ENCODE data around the gene IGFBP2. TPM values are rescaled to one million over a fixed set of nuclear protein-coding genes. Genes with fewer than 3 reads are reported as not detected.

IGFBP2 gene
- polyA plus RNA-seq, 1 of the 3 experiments (the other 2 are of a cell fraction) = 695 TPM

GRCh38 chr2:216650626-216651257 lies 17.5 kb downstream of the IGFBP2 start:
- H4K20me1 ChIP-seq (ENCODE audit: insufficient read depth) = peaks cover 11% of the 10 kb centered on the region
- peak overlapping the region; percentile 31 to 58; a peak in 3 of 4 replicates for H3K27ac ChIP-seq (ENCODE audit: low read depth in 2 of 2, low read length in 1 of 2)
- H3K4me2 ChIP-seq = peak overlapping the region; percentile 25; the same call in 1 of the 2 replicates
- no peak for TF ChIP-seq RCOR1 (IDR thresholded peaks at IDR 0.05; ENCODE audit: low read length)
- CTCF ChIA-PET = interaction anchor here (0.8 to 24.7 kb wide), 7 partner anchors 11 to 1062 kb away, joined by 3 to 614 read pairs (median 5); partner anchors contain the start of gene IGFBP2
- peaks cover 5% of the 10 kb centered on the region for H3F3A ChIP-seq (replicated peaks; ENCODE audit: insufficient read depth)
- WGBS (ENCODE audit: low lambda C conversion rate) = 96% methylated on average over 3 of the region's 3 CpGs
- H2AFZ ChIP-seq (ENCODE audit: low read depth) = no peak overlapping the region
- H3K36me3 ChIP-seq (replicated peaks in 1 of 2; ENCODE audit: control insufficient read depth in 1 of 2, insufficient read depth in 2 of 2, low read length in 1 of 2) = peaks cover 0 to 9% of the 10 kb centered on the region in 2 experiments
- no peaks in the 10 kb centered on the region for H3K27me3 ChIP-seq (ENCODE audit: insufficient read depth)
- peaks cover 72% of the 10 kb centered on the region for H3K79me2 ChIP-seq (ENCODE audit: insufficient read depth)
- no peaks in the 10 kb centered on the region for H3K9me3 ChIP-seq
- no peak overlapping the region for H3K9ac ChIP-seq
- DNase-seq = no peak
- no peaks in the 10 kb centered on the region for H3K9me2 ChIP-seq
- H3K4me3 ChIP-seq (ENCODE audit: low read depth in 2 of 2, low read length in 1 of 2) = no peak overlapping the region
- POLR2A ChIA-PET = no interaction called here
- peaks cover 5 to 44% of the 10 kb centered on the region in 2 experiments for H3K4me1 ChIP-seq (ENCODE audit: control insufficient read depth in 1 of 2, insufficient read depth in 2 of 2, low read depth in 1 of 2, low read length in 1 of 2)

- ChIA-PET CTCF (interaction anchor here (1.0 to 24.7 kb wide), 7 partner anchors 10 to 1237 kb away, joined by 3 to 614 read pairs (median 5); partner anchors contain the start of gene IGFBP2), POLR2A (no interaction called here)
- 93% methylated on average over 6 of the region's 6 CpGs for WGBS (ENCODE audit: low lambda C conversion rate)
- H3K36me3 ChIP-seq (replicated peaks in 1 of 2; ENCODE audit: control insufficient read depth in 1 of 2, insufficient read depth in 2 of 2, low read length in 1 of 2) = peaks cover 0 to 13% of the 10 kb centered on the region in 2 experiments
- H2AFZ ChIP-seq (ENCODE audit: low read depth) = no peak overlapping the region
- H3K27ac ChIP-seq (ENCODE audit: low read depth in 2 of 2, low read length in 1 of 2) = peak overlapping the region; percentile 31 to 58; a peak in 3 of 4 replicates
- H3K4me2 ChIP-seq = peak overlapping the region; percentile 25; the same call in 1 of the 2 replicates
- 0 out of 2 replicates have a peak, but pooled peaks have one; percentile 42 for TF ChIP-seq FOSL2 (IDR thresholded peaks at IDR 0.05; ENCODE audit: borderline replicate concordance, low read depth)
- TF ChIP-seq GABPA (IDR thresholded peaks at IDR 0.05; ENCODE audit: low read depth) = no peak
- TF ChIP-seq CTCF (IDR thresholded peaks at IDR 0.05) = no peak
- no peak for TF ChIP-seq MEF2A (IDR thresholded peaks at IDR 0.05; ENCODE audit: borderline replicate concordance, low read depth)
- TF ChIP-seq SMC3 (IDR thresholded peaks at IDR 0.05; ENCODE audit: low read depth, low read length) = no peak
- no peak for TF ChIP-seq TEAD4 (IDR thresholded peaks at IDR 0.05; ENCODE audit: borderline replicate concordance, insufficient read depth)
- no peak for TF ChIP-seq RAD21 (IDR thresholded peaks at IDR 0.05; ENCODE audit: low read length)
- 0 out of 2 replicates have a peak, but pooled peaks have one; percentile 20 for TF ChIP-seq TCF12 (IDR thresholded peaks at IDR 0.05)
- TF ChIP-seq JUND (IDR thresholded peaks at IDR 0.05) = peak; percentile 49; the same call in 1 of the 2 replicates
- no peak for TF ChIP-seq RXRA (IDR thresholded peaks at IDR 0.05; ENCODE audit: borderline replicate concordance, low read depth)
- no peak for TF ChIP-seq SIN3A (IDR thresholded peaks at IDR 0.05; ENCODE audit: borderline replicate concordance, low read depth, low read length)
- no peak for TF ChIP-seq RCOR1 (IDR thresholded peaks at IDR 0.05; ENCODE audit: low read length)
- no peak for TF ChIP-seq NFIC (IDR thresholded peaks at IDR 0.05; ENCODE audit: borderline replicate concordance)
- no peak for TF ChIP-seq EP300 (IDR thresholded peaks at IDR 0.05; ENCODE audit: borderline replicate concordance in 1 of 2, low read depth in 1 of 2, low read length in 1 of 2)
- peak; percentile 22; the same call in 1 of the 2 replicates for TF ChIP-seq PBX3 (IDR thresholded peaks at IDR 0.05)
- DNase-seq = no peak
- H3K4me1 ChIP-seq (ENCODE audit: control insufficient read depth in 1 of 2, insufficient read depth in 2 of 2, low read depth in 1 of 2, low read length in 1 of 2) = peaks cover 9 to 44% of the 10 kb centered on the region in 2 experiments
- peaks cover 5% of the 10 kb centered on the region for H3F3A ChIP-seq (replicated peaks; ENCODE audit: insufficient read depth)
- no peaks in the 10 kb centered on the region for H3K9me2 ChIP-seq
- H3K4me3 ChIP-seq (ENCODE audit: low read depth in 2 of 2, low read length in 1 of 2) = no peak overlapping the region
- peaks cover 77% of the 10 kb centered on the region for H3K79me2 ChIP-seq (ENCODE audit: insufficient read depth)
- H4K20me1 ChIP-seq (ENCODE audit: insufficient read depth) = peaks cover 11% of the 10 kb centered on the region
- H3K9me3 ChIP-seq = no peaks in the 10 kb centered on the region
- no peak overlapping the region for H3K9ac ChIP-seq
- no peaks in the 10 kb centered on the region for H3K27me3 ChIP-seq (ENCODE audit: insufficient read depth)
Measured at GRCh38 chr2:216651351-216651881, 18.2 kb downstream of the IGFBP2 start.
